ENCODE measurements around the gene C5AR1.

- TF ChIP-seq EP300 (IDR thresholded peaks at IDR 0.05) (no peak), CTCF (IDR thresholded peaks at IDR 0.05) (no peak), POLR2A (IDR thresholded peaks at IDR 0.05) (no peak), POLR2AphosphoS5 (IDR thresholded peaks at IDR 0.05) (no peak)
Observed at GRCh38 chr19:47351548-47351947, 41.9 kb downstream of the C5AR1 start.

Measured in stomach (tissue), 4 donors.